Right atrium auricular region (tissue), 2 donors: Measurements from ENCODE around the gene UBE2Z. TPM values are rescaled to one million over a fixed set of nuclear protein-coding genes. Genes with fewer than 3 reads are reported as not detected.

Experiments used
- DNase-seq: peaks from one replicate; pipeline ENCODE4 v3.0.0-alpha.2; 2019; ENCODE audit warnings: low spot score
- H3K27ac ChIP-seq, 2 donors: fragments of 200-600 bp; sonication (generic); 1 replicate in 1 of 2; 2 replicates in 1 of 2; pipeline ENCODE4 v1.5.1; 2016 to 2019
- H3K27me3 ChIP-seq, 2 donors: fragments of 200-600 bp; sonication (generic); one replicate each; pipeline versions ENCODE4 v1.5.1 to v1.6.0; 2017 to 2019
- H3K36me3 ChIP-seq: fragments of 200-600 bp; sonication (generic); one replicate; pipeline ENCODE4 v1.5.1; 2016
- H3K4me1 ChIP-seq, 2 donors: fragments of 200-600 bp; sonication (generic); one replicate each; pipeline versions ENCODE4 v1.5.1 to v1.6.0; 2017 to 2019
- H3K4me3 ChIP-seq, 2 donors: fragments of 200-600 bp; sonication (generic); 1 replicate in 1 of 2; 2 replicates in 1 of 2; pipeline ENCODE4 v1.5.1; 2017 to 2019; ENCODE audit warnings: mild to moderate bottlenecking in 1 of 2, moderate library complexity in 1 of 2
- H3K9me3 ChIP-seq, 2 donors: fragments of 200-600 bp; sonication (generic); one replicate each; pipeline ENCODE4 v1.5.1; 2019
- CTCF ChIP-seq, 2 donors: fragments of 200-600 bp; sonication (generic); IDR thresholded peaks; one replicate each; pipeline ENCODE4 v1.5.1; 2019; ENCODE audit warnings: antibody characterized with exemption in 2 of 2
- total RNA-seq, 2 donors: library from RNA; depleted of rRNA; stranded (reverse); fragments of >200 nt; gene quantifications; one replicate each; pipeline ENCODE4 v1.1.0, GENCODE V29; 2016

Gene UBE2Z
- total RNA-seq, 2 donors from 2014 or later = 42.7 to 51.8 TPM

- Histone ChIP-seq H3K27me3 (no peaks in the 10 kb centered on the region), H3K27ac (no peak overlapping the region), H3K4me3 (no peak overlapping the region), H3K36me3 (no peaks in the 10 kb centered on the region), H3K9me3 (no peaks in the 10 kb centered on the region), H3K4me1 (no peaks in the 10 kb centered on the region)
- no peak for DNase-seq
- TF ChIP-seq CTCF (IDR thresholded peaks at IDR 0.05) = no peak
These were observed 44.7 kb downstream of the UBE2Z start for GRCh38 chr17:48952904-48953303.

GRCh38 chr17:48954300-48954755 is 46.1 kb downstream of the UBE2Z start:
- no peaks in the 10 kb centered on the region for H3K27me3 ChIP-seq
- no peaks in the 10 kb centered on the region for H3K36me3 ChIP-seq
- TF ChIP-seq CTCF (IDR thresholded peaks at IDR 0.05) = no peak
- H3K4me1 ChIP-seq = no peaks in the 10 kb centered on the region
- no peak overlapping the region for H3K27ac ChIP-seq
- H3K4me3 ChIP-seq = no peak overlapping the region
- no peak for DNase-seq
- H3K9me3 ChIP-seq = no peaks in the 10 kb centered on the region

GRCh38 chr17:48960834-48961515 is 52.8 kb downstream of the UBE2Z start:
- no peak for DNase-seq
- no peaks in the 10 kb centered on the region for H3K27me3 ChIP-seq
- H3K9me3 ChIP-seq = no peaks in the 10 kb centered on the region
- no peak overlapping the region for H3K4me3 ChIP-seq
- no peak for TF ChIP-seq CTCF (IDR thresholded peaks at IDR 0.05)
- no peaks in the 10 kb centered on the region for H3K4me1 ChIP-seq
- no peak overlapping the region for H3K27ac ChIP-seq
- H3K36me3 ChIP-seq = no peaks in the 10 kb centered on the region

GRCh38 chr17:48961516-48962233 is 53.5 kb downstream of the UBE2Z start:
- no peak for TF ChIP-seq CTCF (IDR thresholded peaks at IDR 0.05)
- H3K36me3 ChIP-seq = no peaks in the 10 kb centered on the region
- H3K27me3 ChIP-seq = no peaks in the 10 kb centered on the region
- H3K4me1 ChIP-seq = no peaks in the 10 kb centered on the region
- no peak overlapping the region for H3K27ac ChIP-seq
- DNase-seq = no peak
- H3K9me3 ChIP-seq = no peaks in the 10 kb centered on the region
- no peak overlapping the region for H3K4me3 ChIP-seq

- no peaks in the 10 kb centered on the region for H3K36me3 ChIP-seq
These were observed 62.0 kb downstream of the UBE2Z start for GRCh38 chr17:48970224-48970623.

More at GRCh38 chr17:48970224-48970623, 62.0 kb downstream of the UBE2Z start:
- H3K4me3 ChIP-seq = no peak overlapping the region
- H3K4me1 ChIP-seq = no peaks in the 10 kb centered on the region
- no peak overlapping the region for H3K27ac ChIP-seq
- no peaks in the 10 kb centered on the region for H3K9me3 ChIP-seq
- DNase-seq = no peak
- TF ChIP-seq CTCF (IDR thresholded peaks at IDR 0.05) = no peak
- peaks cover 0 to 5% of the 10 kb centered on the region in 2 donors for H3K27me3 ChIP-seq
